Activated naive CD4-positive, alpha-beta T cell treated with anti-CD3 and anti-CD28 coated beads, Interleukin-2, amount 50 U/mL, for 24 hours (primary cell): Measurements from ENCODE around the gene LRRC70.

Source experiments
- H3K27ac Mint-ChIP-seq: one replicate; pipeline ENCODE4 v1.8.0; 2021; ENCODE audit warnings: mild to moderate bottlenecking, mixed read lengths
- H3K27me3 Mint-ChIP-seq: one replicate; pipeline ENCODE4 v1.8.0; 2021; ENCODE audit warnings: mixed read lengths
- H3K36me3 Mint-ChIP-seq: one replicate; pipeline ENCODE4 v1.8.0; 2021; ENCODE audit warnings: mixed read lengths
- H3K4me1 Mint-ChIP-seq: one replicate; pipeline ENCODE4 v1.8.0; 2021; ENCODE audit warnings: mixed read lengths
- H3K4me3 Mint-ChIP-seq: one replicate; pipeline ENCODE4 v1.8.0; 2021; ENCODE audit warnings: mild to moderate bottlenecking, mixed read lengths
- H3K9me3 Mint-ChIP-seq: one replicate; pipeline ENCODE4 v1.8.0; 2021; ENCODE audit warnings: mixed read lengths

LRRC70 gene

GRCh38 chr5:62578540-62578939, at the start of gene LRRC70:
LRRC70 (plus strand) TSS chr5:62578819; CDS start chr5:62579439, 620 bp downstream.
- peaks cover 57% of the 10 kb centered on the region for H3K4me1 Mint-ChIP-seq
- peaks cover 10% of the 10 kb centered on the region for H3K36me3 Mint-ChIP-seq
- H3K4me3 Mint-ChIP-seq, result peak within 1 kb of the TSS; percentile 82
- no peaks in the 10 kb centered on the region for H3K9me3 Mint-ChIP-seq
- H3K27ac Mint-ChIP-seq, result peak within 1 kb of the TSS; percentile 92
- H3K27me3 Mint-ChIP-seq, result no peaks in the 10 kb centered on the region

GRCh38 chr5:62533597-62533996, 45.0 kb upstream of the LRRC70 start:
- Mint-ChIP-seq H3K4me1 (no peaks in the 10 kb centered on the region), H3K27ac (no peak overlapping the region), H3K4me3 (no peak overlapping the region), H3K9me3 (no peaks in the 10 kb centered on the region), H3K27me3 (no peaks in the 10 kb centered on the region), H3K36me3 (peaks cover 13% of the 10 kb centered on the region)

GRCh38 chr5:62534461-62535236, 44.0 kb upstream of the LRRC70 start:
- H3K4me3 Mint-ChIP-seq, result no peak overlapping the region
- no peaks in the 10 kb centered on the region for H3K27me3 Mint-ChIP-seq
- no peaks in the 10 kb centered on the region for H3K4me1 Mint-ChIP-seq
- no peak overlapping the region for H3K27ac Mint-ChIP-seq
- H3K36me3 Mint-ChIP-seq, result peaks cover 17% of the 10 kb centered on the region
- no peaks in the 10 kb centered on the region for H3K9me3 Mint-ChIP-seq

GRCh38 chr5:62536232-62536631, 42.4 kb upstream of the LRRC70 start:
- Mint-ChIP-seq H3K9me3 (no peaks in the 10 kb centered on the region), H3K36me3 (peaks cover 24% of the 10 kb centered on the region), H3K4me3 (no peak overlapping the region)

GRCh38 chr5:62536783-62537182, 41.8 kb upstream of the LRRC70 start:
- no peaks in the 10 kb centered on the region for H3K27me3 Mint-ChIP-seq
- H3K27ac Mint-ChIP-seq, result no peak overlapping the region
- H3K4me1 Mint-ChIP-seq, result no peaks in the 10 kb centered on the region
- peaks cover 21% of the 10 kb centered on the region for H3K36me3 Mint-ChIP-seq
- H3K4me3 Mint-ChIP-seq, result no peak overlapping the region
- no peaks in the 10 kb centered on the region for H3K9me3 Mint-ChIP-seq

More at GRCh38 chr5:62536232-62536631, 42.4 kb upstream of the LRRC70 start:
- H3K27me3 Mint-ChIP-seq, result no peaks in the 10 kb centered on the region
- no peaks in the 10 kb centered on the region for H3K4me1 Mint-ChIP-seq
- H3K27ac Mint-ChIP-seq, result no peak overlapping the region

GRCh38 chr5:62538017-62538942, 40.3 kb upstream of the LRRC70 start:
- H3K27ac Mint-ChIP-seq, result no peak overlapping the region

GRCh38 chr5:62542720-62543119, 35.9 kb upstream of the LRRC70 start:
- H3K36me3 Mint-ChIP-seq, result peaks cover 33% of the 10 kb centered on the region
- no peaks in the 10 kb centered on the region for H3K27me3 Mint-ChIP-seq
- H3K27ac Mint-ChIP-seq, result no peak overlapping the region
- H3K4me1 Mint-ChIP-seq, result no peaks in the 10 kb centered on the region
- H3K9me3 Mint-ChIP-seq, result no peaks in the 10 kb centered on the region
- H3K4me3 Mint-ChIP-seq, result no peak overlapping the region

More at GRCh38 chr5:62538017-62538942, 40.3 kb upstream of the LRRC70 start:
- H3K4me1 Mint-ChIP-seq, result no peaks in the 10 kb centered on the region
- no peaks in the 10 kb centered on the region for H3K9me3 Mint-ChIP-seq
- H3K27me3 Mint-ChIP-seq, result no peaks in the 10 kb centered on the region
- no peak overlapping the region for H3K4me3 Mint-ChIP-seq
- H3K36me3 Mint-ChIP-seq, result peaks cover 20% of the 10 kb centered on the region

GRCh38 chr5:62547945-62548630, 30.5 kb upstream of the LRRC70 start:
- H3K4me3 Mint-ChIP-seq, result no peak overlapping the region
- no peaks in the 10 kb centered on the region for H3K4me1 Mint-ChIP-seq
- no peaks in the 10 kb centered on the region for H3K9me3 Mint-ChIP-seq
- H3K27ac Mint-ChIP-seq, result no peak overlapping the region
- peaks cover 26% of the 10 kb centered on the region for H3K36me3 Mint-ChIP-seq
- H3K27me3 Mint-ChIP-seq, result no peaks in the 10 kb centered on the region

- no peak overlapping the region for H3K27ac Mint-ChIP-seq
Observed at GRCh38 chr5:62550103-62550502, 28.5 kb upstream of the LRRC70 start.

GRCh38 chr5:62555930-62556329, 22.7 kb upstream of the LRRC70 start:
- Mint-ChIP-seq H3K27me3 (no peaks in the 10 kb centered on the region), H3K4me3 (no peak overlapping the region), H3K9me3 (no peaks in the 10 kb centered on the region), H3K27ac (no peak overlapping the region), H3K36me3 (peaks cover 25% of the 10 kb centered on the region), H3K4me1 (no peaks in the 10 kb centered on the region)

More at GRCh38 chr5:62550103-62550502, 28.5 kb upstream of the LRRC70 start:
- no peaks in the 10 kb centered on the region for H3K27me3 Mint-ChIP-seq
- no peaks in the 10 kb centered on the region for H3K4me1 Mint-ChIP-seq
- peaks cover 17% of the 10 kb centered on the region for H3K36me3 Mint-ChIP-seq
- H3K4me3 Mint-ChIP-seq, result no peak overlapping the region
- H3K9me3 Mint-ChIP-seq, result no peaks in the 10 kb centered on the region

- Mint-ChIP-seq H3K36me3 (peaks cover 22% of the 10 kb centered on the region), H3K4me3 (no peak overlapping the region), H3K4me1 (no peaks in the 10 kb centered on the region), H3K27me3 (no peaks in the 10 kb centered on the region), H3K27ac (no peak overlapping the region), H3K9me3 (no peaks in the 10 kb centered on the region)
Observed at GRCh38 chr5:62558941-62559340, 19.7 kb upstream of the LRRC70 start.

- no peaks in the 10 kb centered on the region for H3K27me3 Mint-ChIP-seq
- H3K27ac Mint-ChIP-seq, result no peak overlapping the region
- H3K9me3 Mint-ChIP-seq, result peaks cover 6% of the 10 kb centered on the region
- H3K36me3 Mint-ChIP-seq, result peaks cover 31% of the 10 kb centered on the region
- H3K4me1 Mint-ChIP-seq, result no peaks in the 10 kb centered on the region
- no peak overlapping the region for H3K4me3 Mint-ChIP-seq
Observed at GRCh38 chr5:62560786-62561185, 17.8 kb upstream of the LRRC70 start.

- peaks cover 9% of the 10 kb centered on the region for H3K9me3 Mint-ChIP-seq
- no peak overlapping the region for H3K4me3 Mint-ChIP-seq
- H3K27me3 Mint-ChIP-seq, result no peaks in the 10 kb centered on the region
- peaks cover 35% of the 10 kb centered on the region for H3K36me3 Mint-ChIP-seq
- H3K27ac Mint-ChIP-seq, result no peak overlapping the region
- no peaks in the 10 kb centered on the region for H3K4me1 Mint-ChIP-seq
Observed at GRCh38 chr5:62561896-62562295, 16.7 kb upstream of the LRRC70 start.

GRCh38 chr5:62562867-62563266, 15.8 kb upstream of the LRRC70 start:
- peaks cover 40% of the 10 kb centered on the region for H3K36me3 Mint-ChIP-seq
- H3K27me3 Mint-ChIP-seq, result no peaks in the 10 kb centered on the region
- no peak overlapping the region for H3K27ac Mint-ChIP-seq

GRCh38 chr5:62564101-62564500, 14.5 kb upstream of the LRRC70 start:
- H3K27me3 Mint-ChIP-seq, result no peaks in the 10 kb centered on the region
- no peak overlapping the region for H3K4me3 Mint-ChIP-seq
- peaks cover 14% of the 10 kb centered on the region for H3K9me3 Mint-ChIP-seq
- peaks cover 4% of the 10 kb centered on the region for H3K4me1 Mint-ChIP-seq
- H3K27ac Mint-ChIP-seq, result no peak overlapping the region
- peaks cover 45% of the 10 kb centered on the region for H3K36me3 Mint-ChIP-seq

More at GRCh38 chr5:62562867-62563266, 15.8 kb upstream of the LRRC70 start:
- H3K4me1 Mint-ChIP-seq, result no peaks in the 10 kb centered on the region
- peaks cover 13% of the 10 kb centered on the region for H3K9me3 Mint-ChIP-seq
- H3K4me3 Mint-ChIP-seq, result no peak overlapping the region
